HL-60 (cell line): ENCODE measurements around the gene CYP26B1.

Source experiments
- GABPA ChIP-seq: IDR thresholded peaks from 2 replicates; pipeline ENCODE4 v1.6.1; 2012; ENCODE audit warnings: low read depth
- POLR2AphosphoS5 ChIP-seq: IDR thresholded peaks from 2 replicates; pipeline ENCODE4 v1.6.1; 2012; ENCODE audit warnings: low read depth
- SPI1 ChIP-seq: IDR thresholded peaks from 2 replicates; pipeline ENCODE4 v1.6.1; 2012; ENCODE audit warnings: low read depth, mild to moderate bottlenecking, borderline replicate concordance
- TF ChIP-seq, protein P1 (sequence below): IDR thresholded peaks from one replicate; pipeline ENCODE4 v1.5.1; 2011; ENCODE audit warnings: low read length, control low read depth, inconsistent platforms; ENCODE audit not compliant: insufficient read depth
- TF ChIP-seq, protein P2 (sequence below): IDR thresholded peaks from 2 replicates; pipeline ENCODE4 v1.6.1; 2012; ENCODE audit warnings: low read depth; ENCODE audit not compliant: insufficient replicate concordance

DNA sequence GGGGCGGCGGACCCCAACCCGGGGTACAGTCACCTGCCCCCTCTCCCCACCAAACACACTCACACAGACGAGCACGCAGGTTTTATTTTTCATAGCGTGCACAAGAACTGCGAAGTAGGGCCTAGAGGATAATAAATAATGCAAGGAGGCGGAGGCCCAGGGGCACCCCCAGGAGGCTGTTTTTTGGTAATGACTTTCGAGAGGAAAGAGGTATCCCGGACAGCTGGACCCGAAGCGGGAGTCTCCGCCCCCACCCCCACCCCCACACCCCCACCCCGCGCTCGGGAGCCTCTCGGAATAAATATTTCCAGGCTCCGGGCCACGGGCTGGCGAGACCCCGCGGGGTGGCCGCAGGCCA lies 3.4 kb downstream of the CYP26B1 start:
- TF ChIP-seq, protein P1, sequence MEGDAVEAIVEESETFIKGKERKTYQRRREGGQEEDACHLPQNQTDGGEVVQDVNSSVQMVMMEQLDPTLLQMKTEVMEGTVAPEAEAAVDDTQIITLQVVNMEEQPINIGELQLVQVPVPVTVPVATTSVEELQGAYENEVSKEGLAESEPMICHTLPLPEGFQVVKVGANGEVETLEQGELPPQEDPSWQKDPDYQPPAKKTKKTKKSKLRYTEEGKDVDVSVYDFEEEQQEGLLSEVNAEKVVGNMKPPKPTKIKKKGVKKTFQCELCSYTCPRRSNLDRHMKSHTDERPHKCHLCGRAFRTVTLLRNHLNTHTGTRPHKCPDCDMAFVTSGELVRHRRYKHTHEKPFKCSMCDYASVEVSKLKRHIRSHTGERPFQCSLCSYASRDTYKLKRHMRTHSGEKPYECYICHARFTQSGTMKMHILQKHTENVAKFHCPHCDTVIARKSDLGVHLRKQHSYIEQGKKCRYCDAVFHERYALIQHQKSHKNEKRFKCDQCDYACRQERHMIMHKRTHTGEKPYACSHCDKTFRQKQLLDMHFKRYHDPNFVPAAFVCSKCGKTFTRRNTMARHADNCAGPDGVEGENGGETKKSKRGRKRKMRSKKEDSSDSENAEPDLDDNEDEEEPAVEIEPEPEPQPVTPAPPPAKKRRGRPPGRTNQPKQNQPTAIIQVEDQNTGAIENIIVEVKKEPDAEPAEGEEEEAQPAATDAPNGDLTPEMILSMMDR, result no peak
- TF ChIP-seq POLR2AphosphoS5, result no peak
- TF ChIP-seq, protein P2, sequence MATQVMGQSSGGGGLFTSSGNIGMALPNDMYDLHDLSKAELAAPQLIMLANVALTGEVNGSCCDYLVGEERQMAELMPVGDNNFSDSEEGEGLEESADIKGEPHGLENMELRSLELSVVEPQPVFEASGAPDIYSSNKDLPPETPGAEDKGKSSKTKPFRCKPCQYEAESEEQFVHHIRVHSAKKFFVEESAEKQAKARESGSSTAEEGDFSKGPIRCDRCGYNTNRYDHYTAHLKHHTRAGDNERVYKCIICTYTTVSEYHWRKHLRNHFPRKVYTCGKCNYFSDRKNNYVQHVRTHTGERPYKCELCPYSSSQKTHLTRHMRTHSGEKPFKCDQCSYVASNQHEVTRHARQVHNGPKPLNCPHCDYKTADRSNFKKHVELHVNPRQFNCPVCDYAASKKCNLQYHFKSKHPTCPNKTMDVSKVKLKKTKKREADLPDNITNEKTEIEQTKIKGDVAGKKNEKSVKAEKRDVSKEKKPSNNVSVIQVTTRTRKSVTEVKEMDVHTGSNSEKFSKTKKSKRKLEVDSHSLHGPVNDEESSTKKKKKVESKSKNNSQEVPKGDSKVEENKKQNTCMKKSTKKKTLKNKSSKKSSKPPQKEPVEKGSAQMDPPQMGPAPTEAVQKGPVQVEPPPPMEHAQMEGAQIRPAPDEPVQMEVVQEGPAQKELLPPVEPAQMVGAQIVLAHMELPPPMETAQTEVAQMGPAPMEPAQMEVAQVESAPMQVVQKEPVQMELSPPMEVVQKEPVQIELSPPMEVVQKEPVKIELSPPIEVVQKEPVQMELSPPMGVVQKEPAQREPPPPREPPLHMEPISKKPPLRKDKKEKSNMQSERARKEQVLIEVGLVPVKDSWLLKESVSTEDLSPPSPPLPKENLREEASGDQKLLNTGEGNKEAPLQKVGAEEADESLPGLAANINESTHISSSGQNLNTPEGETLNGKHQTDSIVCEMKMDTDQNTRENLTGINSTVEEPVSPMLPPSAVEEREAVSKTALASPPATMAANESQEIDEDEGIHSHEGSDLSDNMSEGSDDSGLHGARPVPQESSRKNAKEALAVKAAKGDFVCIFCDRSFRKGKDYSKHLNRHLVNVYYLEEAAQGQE, result no peak
- no peak for TF ChIP-seq GABPA
- no peak for TF ChIP-seq SPI1
